H9 (cell line): ENCODE data around the gene TOP3B. TPM values are rescaled to one million over a fixed set of nuclear protein-coding genes. Genes with fewer than 3 reads are reported as not detected.

Experiments
- DNase-seq: peaks from one replicate; pipeline ENCODE4 v3.0.0-alpha.2; 2017
- H2AFZ ChIP-seq: one replicate; pipeline ENCODE4 v1.6.1; 2013; ENCODE audit warnings: mild to moderate bottlenecking, low read length, control low read depth, moderate library complexity
- H2AK5ac ChIP-seq: 2 replicates; pipeline ENCODE4 v1.6.1; 2013; ENCODE audit warnings: low read length, control low read depth, mixed read lengths; ENCODE audit not compliant: insufficient read length
- H2BK120ac ChIP-seq: one replicate; pipeline ENCODE4 v1.6.1; 2013; ENCODE audit warnings: low read depth, mild to moderate bottlenecking, low read length, control low read depth, inconsistent platforms; ENCODE audit not compliant: poor library complexity, severe bottlenecking
- H2BK12ac ChIP-seq: 2 replicates; pipeline ENCODE4 v1.6.1; 2013; ENCODE audit warnings: low read length, control low read depth, mixed read lengths, low read depth; ENCODE audit not compliant: insufficient read length
- H2BK15ac ChIP-seq: 2 replicates; pipeline ENCODE4 v1.6.1; 2013; ENCODE audit warnings: low read depth, low read length, control low read depth
- H2BK20ac ChIP-seq: one replicate; pipeline ENCODE4 v1.6.1; 2013; ENCODE audit warnings: low read depth, mild to moderate bottlenecking, low read length, control low read depth, inconsistent platforms; ENCODE audit not compliant: poor library complexity, severe bottlenecking
- H2BK5ac ChIP-seq: 2 replicates; pipeline ENCODE4 v1.6.1; 2013; ENCODE audit warnings: low read length, control low read depth, mixed read lengths; ENCODE audit not compliant: insufficient read length
- H3K14ac ChIP-seq: 2 replicates; pipeline ENCODE4 v1.6.1; 2013; ENCODE audit warnings: low read length, control low read depth; ENCODE audit not compliant: insufficient read depth
- H3K18ac ChIP-seq: 2 replicates; pipeline ENCODE4 v1.6.1; 2013; ENCODE audit warnings: low read depth, mild to moderate bottlenecking, mixed read lengths, low read length, control low read depth; ENCODE audit not compliant: insufficient read length
- H3K23ac ChIP-seq: 2 replicates; pipeline ENCODE4 v1.6.1; 2013; ENCODE audit warnings: low read length, control low read depth, mixed read lengths, low read depth; ENCODE audit not compliant: insufficient read length
- H3K23me2 ChIP-seq: 2 replicates; pipeline ENCODE4 v1.6.1; 2013; ENCODE audit warnings: low read depth, mild to moderate bottlenecking, mixed read lengths, low read length, control low read depth; ENCODE audit not compliant: insufficient read length, poor library complexity, severe bottlenecking
- H3K27ac ChIP-seq: 2 replicates; pipeline ENCODE4 v1.5.1; 2013; ENCODE audit warnings: low read length, control low read depth, mixed read lengths, low read depth; ENCODE audit not compliant: insufficient read length
- H3K27me3 ChIP-seq: 2 replicates; pipeline ENCODE4 v1.6.1; 2013; ENCODE audit warnings: low read length, control low read depth, inconsistent platforms; ENCODE audit not compliant: insufficient read depth
- H3K4ac ChIP-seq: 2 replicates; pipeline ENCODE4 v1.6.1; 2013; ENCODE audit warnings: low read depth, mild to moderate bottlenecking, control low read depth, inconsistent platforms, low read length, moderate library complexity
- H3K4me1 ChIP-seq: 2 replicates; pipeline ENCODE4 v1.6.1; 2013; ENCODE audit warnings: low read length, control low read depth, inconsistent platforms; ENCODE audit not compliant: insufficient read depth
- H3K4me2 ChIP-seq: 2 replicates; pipeline ENCODE4 v1.6.1; 2013; ENCODE audit warnings: low read length, control low read depth, mixed read lengths; ENCODE audit not compliant: insufficient read length, insufficient read depth
- H3K56ac ChIP-seq: 2 replicates; pipeline ENCODE4 v1.6.1; 2013; ENCODE audit warnings: low read depth, mild to moderate bottlenecking, mixed read lengths, low read length, control low read depth; ENCODE audit not compliant: insufficient read length
- H3K79me1 ChIP-seq: 2 replicates; pipeline ENCODE4 v1.6.1; 2013; ENCODE audit warnings: low read depth, mild to moderate bottlenecking, moderate library complexity, low read length, control low read depth, inconsistent platforms; ENCODE audit not compliant: insufficient read depth, poor library complexity, severe bottlenecking
- H3K79me2 ChIP-seq: 2 replicates; pipeline ENCODE4 v1.6.1; 2013; ENCODE audit warnings: low read length, control low read depth, inconsistent platforms; ENCODE audit not compliant: insufficient read depth
- H3K9ac ChIP-seq: 2 replicates; pipeline ENCODE4 v1.6.1; 2013; ENCODE audit warnings: low read length, control low read depth, mixed read lengths; ENCODE audit not compliant: insufficient read length; ENCODE audit errors: extremely low read depth
- H3K9me3 ChIP-seq: one replicate; pipeline ENCODE4 v1.6.1; 2013; ENCODE audit warnings: low read depth, low read length, inconsistent platforms; ENCODE audit not compliant: control insufficient read depth
- H3T11ph ChIP-seq: one replicate; pipeline ENCODE4 v1.6.1; 2013; ENCODE audit warnings: mild to moderate bottlenecking, low read length, control low read depth, inconsistent platforms
- H4K20me1 ChIP-seq: one replicate; pipeline ENCODE4 v1.6.1; 2013; ENCODE audit not compliant: control insufficient read depth, insufficient read length, insufficient read depth
- H4K5ac ChIP-seq: 2 replicates; pipeline ENCODE4 v1.6.1; 2013; ENCODE audit warnings: low read depth, mild to moderate bottlenecking, mixed read lengths, low read length, control low read depth; ENCODE audit not compliant: insufficient read length
- H4K8ac ChIP-seq: replicated peaks from 2 replicates; pipeline ENCODE4 v1.6.1; 2013; ENCODE audit warnings: low read length, control low read depth, mixed read lengths, low read depth; ENCODE audit not compliant: insufficient read length
- H4K91ac ChIP-seq: 2 replicates; pipeline ENCODE4 v1.6.1; 2013; ENCODE audit warnings: low read depth, mild to moderate bottlenecking, moderate library complexity, mixed read lengths, low read length, control low read depth; ENCODE audit not compliant: insufficient read length
- H3K27ac Mint-ChIP-seq, 3 experiments: 2 replicates in 2 of 3; 3 replicates in 1 of 3; pipeline ENCODE4 v1.8.0; 2020 to 2021; ENCODE audit warnings: mixed read lengths in 3 of 3, mild to moderate bottlenecking in 1 of 3, moderate library complexity in 1 of 3
- H3K27me3 Mint-ChIP-seq: 2 replicates; pipeline ENCODE4 v1.8.0; 2021; ENCODE audit warnings: low read depth, mild to moderate bottlenecking, moderate library complexity, mixed read lengths
- H3K36me3 Mint-ChIP-seq, 3 experiments: 2 replicates in 2 of 3; 3 replicates in 1 of 3; pipeline ENCODE4 v1.8.0; 2020 to 2021; ENCODE audit warnings: low read depth in 3 of 3, mixed read lengths in 3 of 3; ENCODE audit not compliant: insufficient read depth in 1 of 3
- H3K4me1 Mint-ChIP-seq, 2 experiments: 2 replicates each; pipeline ENCODE4 v1.8.0; 2020; ENCODE audit warnings: mixed read lengths in 2 of 2
- H3K4me3 Mint-ChIP-seq, 2 experiments: 2 replicates in 1 of 2; 3 replicates in 1 of 2; pipeline ENCODE4 v1.8.0; 2020 to 2021; ENCODE audit warnings: mild to moderate bottlenecking in 2 of 2, mixed read lengths in 2 of 2, moderate library complexity in 1 of 2
- H3K9me3 Mint-ChIP-seq, 2 experiments: 2 replicates in 1 of 2; 3 replicates in 1 of 2; pipeline ENCODE4 v1.8.0; 2020; ENCODE audit warnings: mild to moderate bottlenecking in 2 of 2, mixed read lengths in 2 of 2, moderate library complexity in 1 of 2
- WGBS: extraction: QIAGEN DNeasy Blood & Tissue Kit; methylation state at CpG from one replicate; pipeline ENCODE4 v1.1.7; 2013; ENCODE audit warnings: missing lambda C conversion rate, low lambda C conversion rate, mixed read lengths; ENCODE audit not compliant: insufficient read length; ENCODE audit errors: extremely low coverage; 5-methylcytosine and 5-hydroxymethylcytosine counted together
- total RNA-seq: library from RNA; stranded (reverse); gene quantifications from 2 replicates; pipeline ENCODE4 v1.2.1, GENCODE V29; 2021
- TF ChIP-seq, protein P1 (sequence below): fragments of 200-600 bp; sonication (generic); conservative IDR thresholded peaks from 3 replicates; pipeline ENCODE4 v1.8.0; 2021; ENCODE audit warnings: antibody characterized with exemption, mild to moderate bottlenecking

The TOP3B gene
- total RNA-seq, 1 experiment from 2014 or later, result 55.2 TPM

GRCh38 chr22:21992593-21993237 is 10.1 kb upstream of the TOP3B start:
- Mint-ChIP-seq H3K4me1 (no peaks in the 10 kb centered on the region), H3K27ac (no peak overlapping the region), H3K36me3 (no peaks in the 10 kb centered on the region), H3K27me3 (peaks cover 100% of the 10 kb centered on the region), H3K9me3 (no peaks in the 10 kb centered on the region), H3K4me3 (no peak overlapping the region)
- no peak overlapping the region for H2AK5ac ChIP-seq
- no peaks in the 10 kb centered on the region for H4K20me1 ChIP-seq
- H3K23me2 ChIP-seq, result no peaks in the 10 kb centered on the region
- H4K8ac ChIP-seq, result no peak overlapping the region
- no peak overlapping the region for H3K23ac ChIP-seq
- H3T11ph ChIP-seq, result no peak overlapping the region
- H3K4me2 ChIP-seq, result no peak overlapping the region
- no peak overlapping the region for H4K91ac ChIP-seq
- no peak overlapping the region for H2BK15ac ChIP-seq
- TF ChIP-seq, protein P1, sequence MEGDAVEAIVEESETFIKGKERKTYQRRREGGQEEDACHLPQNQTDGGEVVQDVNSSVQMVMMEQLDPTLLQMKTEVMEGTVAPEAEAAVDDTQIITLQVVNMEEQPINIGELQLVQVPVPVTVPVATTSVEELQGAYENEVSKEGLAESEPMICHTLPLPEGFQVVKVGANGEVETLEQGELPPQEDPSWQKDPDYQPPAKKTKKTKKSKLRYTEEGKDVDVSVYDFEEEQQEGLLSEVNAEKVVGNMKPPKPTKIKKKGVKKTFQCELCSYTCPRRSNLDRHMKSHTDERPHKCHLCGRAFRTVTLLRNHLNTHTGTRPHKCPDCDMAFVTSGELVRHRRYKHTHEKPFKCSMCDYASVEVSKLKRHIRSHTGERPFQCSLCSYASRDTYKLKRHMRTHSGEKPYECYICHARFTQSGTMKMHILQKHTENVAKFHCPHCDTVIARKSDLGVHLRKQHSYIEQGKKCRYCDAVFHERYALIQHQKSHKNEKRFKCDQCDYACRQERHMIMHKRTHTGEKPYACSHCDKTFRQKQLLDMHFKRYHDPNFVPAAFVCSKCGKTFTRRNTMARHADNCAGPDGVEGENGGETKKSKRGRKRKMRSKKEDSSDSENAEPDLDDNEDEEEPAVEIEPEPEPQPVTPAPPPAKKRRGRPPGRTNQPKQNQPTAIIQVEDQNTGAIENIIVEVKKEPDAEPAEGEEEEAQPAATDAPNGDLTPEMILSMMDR, result no peak
- H2BK12ac ChIP-seq, result no peak overlapping the region
- no peak overlapping the region for H3K14ac ChIP-seq
- no peak overlapping the region for H3K9ac ChIP-seq
- H2BK20ac ChIP-seq, result no peak overlapping the region
- H3K9me3 ChIP-seq, result no peaks in the 10 kb centered on the region
- H3K18ac ChIP-seq, result no peak overlapping the region
- peaks cover 41% of the 10 kb centered on the region; the same call in 1 of the 2 replicates for H3K27me3 ChIP-seq
- H2AFZ ChIP-seq, result no peak overlapping the region
- H3K56ac ChIP-seq, result no peak overlapping the region
- DNase-seq, result no peak
- H3K4ac ChIP-seq, result no peak overlapping the region
- no peak overlapping the region for H2BK120ac ChIP-seq
- H3K79me1 ChIP-seq, result no peaks in the 10 kb centered on the region
- no CpG with 5 or more reads among the region's 7 CpGs for WGBS
- no peak overlapping the region for H4K5ac ChIP-seq
- H3K27ac ChIP-seq, result no peak overlapping the region
- no peaks in the 10 kb centered on the region for H3K4me1 ChIP-seq
- no peak overlapping the region for H2BK5ac ChIP-seq
- H3K79me2 ChIP-seq, result no peaks in the 10 kb centered on the region
